Stimulated activated CD8-positive, alpha-beta memory T cell treated with anti-CD3 and anti-CD28 coated beads, Interleukin-7, amount 100 ng/mL, for 24 hours (primary cell): ENCODE results near the gene KNTC1.
"Not testable (repeated sequence)": the region's sequence is repeated elsewhere in the genome, so short reads cannot be mapped to it uniquely, and the experiment has no call there.

Experiments
- DNase-seq: peaks from one replicate; pipeline ENCODE4 v3.0.0-alpha.2; 2020; ENCODE audit warnings: low read depth

Gene KNTC1

DNA sequence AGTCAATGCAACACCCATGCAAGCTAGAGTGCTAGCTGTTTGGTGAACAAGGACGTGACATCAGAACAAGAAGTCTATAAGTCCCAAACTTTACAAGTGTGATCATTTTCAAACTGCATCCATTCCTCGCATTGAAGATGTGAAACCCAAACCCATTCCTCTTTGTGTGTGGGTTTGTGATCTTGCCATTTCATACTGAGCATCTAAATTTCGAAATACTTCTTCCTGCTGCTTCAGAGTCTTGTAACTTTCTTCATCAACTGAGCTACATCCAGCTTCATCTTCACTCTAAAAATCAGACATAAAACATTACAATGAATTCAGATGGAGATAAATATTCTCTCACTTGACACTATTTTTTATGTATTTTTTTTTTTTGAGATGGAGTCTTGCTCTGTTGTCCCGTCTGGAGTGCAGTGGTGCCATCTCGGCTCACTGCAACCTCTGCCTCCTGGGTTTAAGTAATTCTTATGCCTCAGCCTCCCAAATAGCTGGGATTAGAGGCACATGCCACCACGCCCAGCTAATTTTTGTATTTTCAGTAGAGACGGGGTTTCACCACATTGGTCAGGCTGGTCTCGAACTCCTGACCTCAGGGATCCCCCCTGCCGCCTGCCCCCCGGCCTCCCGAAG lies 21.5 kb upstream of the KNTC1 start:
- DNase-seq = no peak

GRCh38 chr12:122506393-122506938 lies 20.6 kb upstream of the KNTC1 start:
- no peak for DNase-seq

DNA sequence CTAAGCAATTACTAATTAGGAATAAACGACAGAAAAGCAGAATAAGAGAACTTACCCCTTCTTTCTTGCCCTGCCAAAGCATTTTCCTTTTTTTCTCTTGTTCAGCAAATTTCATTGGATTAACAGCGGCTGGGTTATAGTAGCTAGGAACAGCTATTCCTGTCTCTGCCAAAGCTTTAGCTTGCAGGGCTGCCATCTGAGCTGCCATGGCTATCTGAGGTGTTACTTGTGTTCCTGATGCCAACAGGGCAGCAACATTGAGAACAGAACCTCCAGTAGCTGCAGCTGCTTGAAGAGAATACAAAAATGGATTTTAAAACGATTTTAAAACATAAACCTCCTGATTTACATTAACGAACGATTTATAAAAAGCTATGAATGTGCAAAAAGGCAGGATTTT lies 18.9 kb upstream of the KNTC1 start:
- no peak for DNase-seq

- not testable (repeated sequence) for DNase-seq
Measured at GRCh38 chr12:122513028-122513427, 14.0 kb upstream of the KNTC1 start.

DNA sequence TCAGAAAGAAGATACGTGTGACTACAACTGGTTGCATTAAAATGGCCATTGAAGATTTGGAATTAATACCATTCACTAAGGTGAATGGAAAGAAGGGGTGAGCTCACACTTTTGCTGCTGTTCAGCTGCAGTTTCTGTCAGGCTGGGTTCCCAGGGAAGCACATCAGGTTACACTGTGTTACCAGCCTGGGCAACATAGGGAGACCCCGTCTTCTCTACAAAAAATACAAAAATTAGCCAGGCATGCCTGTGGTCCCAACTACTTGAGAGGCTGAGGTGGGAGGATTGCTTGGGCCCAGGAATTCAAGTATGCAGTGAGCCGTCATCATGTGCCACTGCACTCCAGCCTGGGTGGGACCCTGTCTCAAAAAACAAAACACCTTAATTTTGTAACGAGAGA lies 13.4 kb upstream of the KNTC1 start:
- DNase-seq = no peak

DNA sequence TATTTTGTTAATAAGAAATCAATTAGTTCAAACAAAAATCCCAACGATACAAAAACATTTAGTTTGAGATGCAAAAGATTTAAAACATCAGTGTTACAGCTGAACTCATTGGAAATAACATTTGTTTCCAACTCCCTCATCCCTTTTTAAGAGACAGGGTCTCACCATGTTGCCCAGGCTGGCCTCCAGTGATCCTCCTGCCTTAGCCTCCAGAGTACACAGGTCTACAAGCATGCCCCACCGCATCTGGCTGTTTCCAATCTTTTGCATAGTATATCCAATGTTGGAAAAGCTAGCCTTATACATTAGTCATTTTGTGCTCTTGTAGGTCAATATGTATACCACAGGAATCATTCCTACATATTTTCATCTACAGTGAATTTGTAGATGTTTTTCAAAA lies 11.8 kb upstream of the KNTC1 start:
- no peak for DNase-seq

GRCh38 chr12:122516544-122517361 lies 10.3 kb upstream of the KNTC1 start:
- DNase-seq = no peak

DNA sequence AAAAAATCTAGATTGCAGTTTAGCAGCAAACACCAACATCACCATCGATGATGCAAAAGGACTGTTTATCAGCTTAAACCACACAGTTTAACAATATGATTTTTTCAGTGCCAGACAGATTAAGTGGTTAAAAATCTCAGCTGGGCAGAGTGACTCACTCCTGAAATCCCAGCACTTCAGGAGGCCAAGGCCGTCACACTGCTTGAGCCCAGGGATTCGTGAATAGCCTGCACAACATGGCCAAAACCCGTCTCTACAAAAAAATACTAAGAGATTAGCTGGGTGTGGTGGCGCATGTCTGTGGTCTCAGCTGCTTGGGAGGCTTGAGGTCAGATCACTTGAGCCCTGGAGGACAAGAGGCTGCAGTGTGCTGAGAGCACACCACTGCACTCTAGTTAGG lies 9.2 kb upstream of the KNTC1 start:
- DNase-seq = no peak

GRCh38 chr12:122518908-122519307 lies 8.1 kb upstream of the KNTC1 start:
- no peak for DNase-seq

- no peak for DNase-seq
Measured at GRCh38 chr12:122519418-122519817, 7.6 kb upstream of the KNTC1 start.

GRCh38 chr12:122520676-122521075 lies 6.4 kb upstream of the KNTC1 start:
- DNase-seq = no peak

DNA sequence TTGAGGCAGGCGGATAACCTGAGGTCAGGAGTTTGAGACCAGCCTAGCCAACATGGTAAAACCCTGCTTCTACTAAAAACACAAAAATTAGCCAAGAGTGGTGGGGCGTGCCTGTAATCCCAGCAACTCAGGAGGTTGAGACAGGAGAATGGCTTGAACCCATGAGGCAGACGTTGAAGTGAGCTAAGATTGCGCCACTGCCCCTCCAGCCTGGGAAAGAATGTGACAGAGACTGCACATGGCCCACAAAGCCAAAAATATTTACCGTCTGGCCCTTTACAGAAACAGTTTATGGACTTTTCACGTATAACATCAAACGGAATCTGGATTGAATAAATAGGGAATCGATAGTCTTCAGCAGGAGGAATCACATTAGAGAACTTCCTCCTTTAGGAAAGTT lies 3.8 kb upstream of the KNTC1 start:
- no peak for DNase-seq

GRCh38 chr12:122523846-122524718 lies 3.0 kb upstream of the KNTC1 start:
- DNase-seq = no peak

- DNase-seq = no peak
Measured at GRCh38 chr12:122527478-122527944, 462 bp downstream of the KNTC1 start.

GRCh38 chr12:122528582-122528981 lies 1.5 kb downstream of the KNTC1 start:
- no peak for DNase-seq

DNA sequence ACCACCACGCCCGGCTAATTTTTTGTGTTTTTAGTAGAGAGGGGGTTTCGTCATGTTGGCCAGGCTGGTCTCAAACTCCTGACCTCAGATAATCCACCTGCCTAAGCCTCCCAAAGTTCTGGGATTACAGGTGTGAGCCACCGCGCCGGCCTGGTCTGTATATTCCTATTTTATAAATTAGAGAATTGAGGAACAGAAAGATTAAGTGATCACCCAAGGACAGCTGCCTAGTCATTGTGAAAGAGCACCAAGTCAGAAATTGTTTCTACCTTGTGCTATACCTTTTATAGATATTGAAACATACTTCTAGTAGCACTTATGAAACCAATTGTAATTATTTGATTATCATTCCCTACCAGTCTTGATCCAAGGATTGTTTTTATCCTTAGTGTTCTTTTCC lies 1.9 kb downstream of the KNTC1 start:
- no peak for DNase-seq

DNA sequence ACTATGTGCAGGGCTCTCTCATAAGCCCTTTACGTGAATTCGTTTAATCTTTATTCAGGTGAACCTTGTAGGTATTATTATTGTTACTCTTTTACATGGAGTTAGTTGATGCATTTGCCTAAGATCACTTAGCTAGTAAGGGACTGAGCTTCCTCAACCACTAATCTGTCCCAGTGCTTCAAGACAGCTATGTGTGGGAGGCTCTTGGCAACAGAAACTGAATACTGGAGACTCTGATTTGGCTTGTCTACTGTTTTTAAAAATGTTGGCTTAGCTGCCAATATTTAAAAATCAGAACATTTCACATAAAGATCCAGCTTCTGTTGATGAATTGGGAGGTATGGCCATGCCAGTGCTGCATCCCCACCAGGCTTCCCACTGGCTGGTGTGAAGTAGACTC lies 6.8 kb downstream of the KNTC1 start:
- DNase-seq = no peak

DNA sequence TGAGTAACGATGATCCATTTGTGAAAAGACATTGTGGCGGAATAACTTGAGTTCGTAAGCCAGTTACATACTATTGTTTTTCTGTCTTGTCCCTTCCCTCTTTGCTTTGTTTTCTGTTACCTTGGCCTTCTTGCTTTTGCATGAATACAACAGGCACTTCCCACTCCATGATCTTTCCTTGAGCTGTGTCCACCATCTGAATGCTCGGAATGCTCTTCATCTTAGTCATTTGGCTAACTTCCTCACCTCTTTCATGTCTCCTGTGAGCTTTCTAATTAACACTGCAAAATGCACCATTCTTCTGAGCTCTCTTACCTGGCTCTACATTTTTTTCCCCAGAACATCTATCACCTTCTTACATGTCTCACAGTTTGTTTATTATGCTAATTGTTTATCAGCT lies 10.0 kb downstream of the KNTC1 start:
- DNase-seq = no peak

DNA sequence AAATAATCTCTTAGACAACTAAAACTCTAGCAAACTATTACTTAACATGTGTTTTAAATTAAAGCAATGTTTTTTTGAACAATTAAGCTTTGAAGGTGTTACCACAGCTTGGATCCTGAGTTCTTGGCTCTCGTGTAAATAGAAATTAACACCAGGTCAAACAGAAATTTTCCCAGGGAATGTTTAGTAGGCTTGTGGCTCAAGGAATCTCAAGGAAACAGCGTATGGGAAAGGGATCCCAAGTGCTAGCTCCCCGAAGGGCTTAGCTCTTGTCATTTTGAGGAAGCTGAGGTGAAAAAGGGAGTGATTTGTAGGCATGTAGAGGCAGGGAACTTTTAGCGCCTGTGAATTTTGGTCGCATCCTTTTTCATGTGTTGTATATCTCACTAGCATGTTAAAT lies 11.4 kb downstream of the KNTC1 start:
- DNase-seq = no peak

- no peak for DNase-seq
Measured at GRCh38 chr12:122544537-122544936, 17.5 kb downstream of the KNTC1 start.

DNA sequence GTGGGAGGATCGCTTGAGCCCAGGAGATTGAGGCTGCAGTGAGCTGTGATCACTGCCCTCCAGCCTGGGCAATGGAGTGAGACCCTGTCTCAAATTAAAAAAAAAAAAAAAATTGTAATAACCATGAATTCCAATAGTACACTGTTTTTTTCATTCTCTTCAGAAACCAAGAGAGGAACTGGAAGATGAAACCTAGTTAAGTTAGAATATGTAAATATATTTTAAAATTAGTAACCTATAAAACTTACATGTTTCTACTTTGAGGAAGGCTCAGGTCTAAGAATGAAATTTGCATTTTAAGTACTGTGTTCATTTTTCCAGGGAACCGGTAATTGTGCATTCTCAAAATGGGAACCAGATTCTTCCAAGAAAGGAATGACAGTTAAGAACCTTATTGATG lies 18.8 kb downstream of the KNTC1 start:
- no peak for DNase-seq

GRCh38 chr12:122547330-122547729 lies 20.3 kb downstream of the KNTC1 start:
- DNase-seq = no peak
